HL-60 (cell line): ENCODE data around the gene FHIT.

Source experiments
- CTCF ChIP-seq: IDR thresholded peaks from one replicate; pipeline ENCODE4 v1.5.1; 2011; ENCODE audit warnings: low read length, control low read depth, inconsistent platforms; ENCODE audit not compliant: insufficient read depth
- POLR2AphosphoS5 ChIP-seq: IDR thresholded peaks from 2 replicates; pipeline ENCODE4 v1.6.1; 2012; ENCODE audit warnings: low read depth
- SPI1 ChIP-seq: IDR thresholded peaks from 2 replicates; pipeline ENCODE4 v1.6.1; 2012; ENCODE audit warnings: low read depth, mild to moderate bottlenecking, borderline replicate concordance
- TF ChIP-seq, protein P1 (sequence below): IDR thresholded peaks from 2 replicates; pipeline ENCODE4 v1.6.1; 2012; ENCODE audit warnings: low read depth; ENCODE audit not compliant: insufficient replicate concordance

GRCh38 chr3:61181874-61182273, 69.4 kb downstream of the FHIT start:
- TF ChIP-seq CTCF: no peak
- TF ChIP-seq, protein P1, sequence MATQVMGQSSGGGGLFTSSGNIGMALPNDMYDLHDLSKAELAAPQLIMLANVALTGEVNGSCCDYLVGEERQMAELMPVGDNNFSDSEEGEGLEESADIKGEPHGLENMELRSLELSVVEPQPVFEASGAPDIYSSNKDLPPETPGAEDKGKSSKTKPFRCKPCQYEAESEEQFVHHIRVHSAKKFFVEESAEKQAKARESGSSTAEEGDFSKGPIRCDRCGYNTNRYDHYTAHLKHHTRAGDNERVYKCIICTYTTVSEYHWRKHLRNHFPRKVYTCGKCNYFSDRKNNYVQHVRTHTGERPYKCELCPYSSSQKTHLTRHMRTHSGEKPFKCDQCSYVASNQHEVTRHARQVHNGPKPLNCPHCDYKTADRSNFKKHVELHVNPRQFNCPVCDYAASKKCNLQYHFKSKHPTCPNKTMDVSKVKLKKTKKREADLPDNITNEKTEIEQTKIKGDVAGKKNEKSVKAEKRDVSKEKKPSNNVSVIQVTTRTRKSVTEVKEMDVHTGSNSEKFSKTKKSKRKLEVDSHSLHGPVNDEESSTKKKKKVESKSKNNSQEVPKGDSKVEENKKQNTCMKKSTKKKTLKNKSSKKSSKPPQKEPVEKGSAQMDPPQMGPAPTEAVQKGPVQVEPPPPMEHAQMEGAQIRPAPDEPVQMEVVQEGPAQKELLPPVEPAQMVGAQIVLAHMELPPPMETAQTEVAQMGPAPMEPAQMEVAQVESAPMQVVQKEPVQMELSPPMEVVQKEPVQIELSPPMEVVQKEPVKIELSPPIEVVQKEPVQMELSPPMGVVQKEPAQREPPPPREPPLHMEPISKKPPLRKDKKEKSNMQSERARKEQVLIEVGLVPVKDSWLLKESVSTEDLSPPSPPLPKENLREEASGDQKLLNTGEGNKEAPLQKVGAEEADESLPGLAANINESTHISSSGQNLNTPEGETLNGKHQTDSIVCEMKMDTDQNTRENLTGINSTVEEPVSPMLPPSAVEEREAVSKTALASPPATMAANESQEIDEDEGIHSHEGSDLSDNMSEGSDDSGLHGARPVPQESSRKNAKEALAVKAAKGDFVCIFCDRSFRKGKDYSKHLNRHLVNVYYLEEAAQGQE: no peak
- TF ChIP-seq POLR2AphosphoS5: no peak
- TF ChIP-seq SPI1: no peak
